ENCODE results near the gene MACF1. TPM values are rescaled to one million over a fixed set of nuclear protein-coding genes. Genes with fewer than 3 reads are reported as not detected.

The MACF1 gene
- total RNA-seq, 1 experiment from 2014 or later, result 265 TPM

GRCh38 chr1:39268906-39269305 lies 64.4 kb downstream of the MACF1 start:
- CTCF ChIA-PET, result interaction anchor here (0.5 to 0.9 kb wide), 3 partner anchors 77 to 133 kb away, joined by 3 to 6 read pairs (median 3); no protein-coding TSS in a partner anchor
- no peak overlapping the region for H3K4me3 ChIP-seq (ENCODE audit: low read depth, low read length, poor library complexity, severe bottlenecking)

GRCh38 chr1:39269349-39269748 lies 64.9 kb downstream of the MACF1 start:
- POLR2A ChIA-PET (ENCODE audit: low non-redundant PET), result no interaction called here
- H3K27ac ChIP-seq (ENCODE audit: low read depth, low read length, poor library complexity, severe bottlenecking), result peak overlapping the region; percentile 29
- no peaks in the 10 kb centered on the region for H3K9me3 ChIP-seq (ENCODE audit: low read depth, low read length, poor library complexity, severe bottlenecking)
- CTCF ChIA-PET, result interaction anchor here (0.5 to 0.9 kb wide), 4 partner anchors 10 to 133 kb away, joined by 3 to 6 read pairs (median 4); no protein-coding TSS in a partner anchor
- H3K4me1 ChIP-seq (ENCODE audit: insufficient read depth, low read length, poor library complexity, severe bottlenecking), result peaks cover 21% of the 10 kb centered on the region
- intact Hi-C loops (cut with micrococcal nuclease; ENCODE audit: unreplicated experiment), result no loop called here
- DNase-seq (ENCODE audit: low spot score), result no peak
- no peak overlapping the region for H3K4me3 ChIP-seq (ENCODE audit: low read depth, low read length, poor library complexity, severe bottlenecking)
- BruUV-seq (replicated peaks), result no TSS peak
- no peaks in the 10 kb centered on the region for H3K36me3 ChIP-seq (ENCODE audit: insufficient read depth, low read length, poor library complexity, severe bottlenecking)
- H3K27me3 ChIP-seq (replicated peaks; ENCODE audit: insufficient read depth, low read depth, low read length, poor library complexity), result no peaks in the 10 kb centered on the region
- TF ChIP-seq EZH2 (IDR thresholded peaks at IDR 0.05; ENCODE audit: borderline replicate concordance, low read depth, low read length, poor library complexity, severe bottlenecking), result no peak
- TF ChIP-seq CTCF (conservative IDR thresholded peaks at IDR 0.05; ENCODE audit: low read depth, low read length), result no peak

More at GRCh38 chr1:39268906-39269305, 64.4 kb downstream of the MACF1 start:
- POLR2A ChIA-PET (ENCODE audit: low non-redundant PET), result no interaction called here
- no peaks in the 10 kb centered on the region for H3K36me3 ChIP-seq (ENCODE audit: insufficient read depth, low read length, poor library complexity, severe bottlenecking)
- no peak overlapping the region for H3K27ac ChIP-seq (ENCODE audit: low read depth, low read length, poor library complexity, severe bottlenecking)
- no peaks in the 10 kb centered on the region for H3K27me3 ChIP-seq (replicated peaks; ENCODE audit: insufficient read depth, low read depth, low read length, poor library complexity)
- intact Hi-C loops (cut with micrococcal nuclease; ENCODE audit: unreplicated experiment), result no loop called here
- BruUV-seq (replicated peaks), result no TSS peak
- TF ChIP-seq EZH2 (IDR thresholded peaks at IDR 0.05; ENCODE audit: borderline replicate concordance, low read depth, low read length, poor library complexity, severe bottlenecking), result no peak
- TF ChIP-seq CTCF (conservative IDR thresholded peaks at IDR 0.05; ENCODE audit: low read depth, low read length), result no peak
- H3K4me1 ChIP-seq (ENCODE audit: insufficient read depth, low read length, poor library complexity, severe bottlenecking), result peaks cover 21% of the 10 kb centered on the region
- H3K9me3 ChIP-seq (ENCODE audit: low read depth, low read length, poor library complexity, severe bottlenecking), result no peaks in the 10 kb centered on the region
- no peak for DNase-seq (ENCODE audit: low spot score)

GRCh38 chr1:39269791-39270342 lies 65.4 kb downstream of the MACF1 start:
- DNase-seq (ENCODE audit: low spot score), result no peak
- Histone ChIP-seq H3K9me3 (ENCODE audit: low read depth, low read length, poor library complexity, severe bottlenecking) (no peaks in the 10 kb centered on the region), H3K4me3 (ENCODE audit: low read depth, low read length, poor library complexity, severe bottlenecking) (no peak overlapping the region), H3K36me3 (ENCODE audit: insufficient read depth, low read length, poor library complexity, severe bottlenecking) (no peaks in the 10 kb centered on the region), H3K27me3 (replicated peaks; ENCODE audit: insufficient read depth, low read depth, low read length, poor library complexity) (no peaks in the 10 kb centered on the region), H3K27ac (ENCODE audit: low read depth, low read length, poor library complexity, severe bottlenecking) (peak overlapping the region; percentile 29), H3K4me1 (ENCODE audit: insufficient read depth, low read length, poor library complexity, severe bottlenecking) (peaks cover 21% of the 10 kb centered on the region)
- BruUV-seq (replicated peaks), result no TSS peak
- ChIA-PET CTCF (interaction anchor here (0.6 to 0.9 kb wide), 2 partner anchors 10 to 78 kb away, joined by 3 to 5 read pairs; no protein-coding TSS in a partner anchor), POLR2A (ENCODE audit: low non-redundant PET) (no interaction called here)
- no peak for TF ChIP-seq CTCF (conservative IDR thresholded peaks at IDR 0.05; ENCODE audit: low read depth, low read length)
- no peak for TF ChIP-seq EZH2 (IDR thresholded peaks at IDR 0.05; ENCODE audit: borderline replicate concordance, low read depth, low read length, poor library complexity, severe bottlenecking)
- intact Hi-C loops (cut with micrococcal nuclease; ENCODE audit: unreplicated experiment), result no loop called here

Data from A673 (cell line).